ENCODE results near the gene ARHGEF28. TPM values are rescaled to one million over a fixed set of nuclear protein-coding genes. Genes with fewer than 3 reads are reported as not detected.

ARHGEF28 gene
- total RNA-seq, 1 experiment from 2014 or later = 0.57 TPM

- Histone ChIP-seq H3K27me3 (ENCODE audit: insufficient read depth, low read length) (no peaks in the 10 kb centered on the region), H2BK12ac (ENCODE audit: insufficient read length, low read depth, low read length) (no peak overlapping the region), H2AFZ (ENCODE audit: low read length) (no peak overlapping the region)
Measured at GRCh38 chr5:73989956-73990355, 364.0 kb downstream of the ARHGEF28 start.

More at GRCh38 chr5:73989956-73990355, 364.0 kb downstream of the ARHGEF28 start:
- no peaks in the 10 kb centered on the region for H3K79me2 ChIP-seq (ENCODE audit: insufficient read depth, low read length)
- H3K9me3 ChIP-seq (ENCODE audit: control insufficient read depth, low read depth, low read length) = no peaks in the 10 kb centered on the region
- WGBS (ENCODE audit: extremely low coverage, insufficient read length, low lambda C conversion rate) = no CpG with 5 or more reads among the region's 3 CpGs
- no peaks in the 10 kb centered on the region for H3K4me1 ChIP-seq (ENCODE audit: insufficient read depth, low read length)
- no peaks in the 10 kb centered on the region for H3K79me1 ChIP-seq (ENCODE audit: insufficient read depth, low read depth, low read length, poor library complexity, severe bottlenecking)
- no peak overlapping the region for H3K9ac ChIP-seq (ENCODE audit: extremely low read depth, insufficient read length, low read length)
- H3K23me2 ChIP-seq (ENCODE audit: insufficient read length, low read depth, low read length, poor library complexity, severe bottlenecking) = no peaks in the 10 kb centered on the region
- no peak overlapping the region for H3K4me2 ChIP-seq (ENCODE audit: insufficient read depth, insufficient read length, low read length)
- H2BK20ac ChIP-seq (ENCODE audit: low read depth, low read length, poor library complexity, severe bottlenecking) = no peak overlapping the region
- no peak overlapping the region for H3K18ac ChIP-seq (ENCODE audit: insufficient read length, low read depth, low read length)
- no peak overlapping the region for H2BK15ac ChIP-seq (ENCODE audit: low read depth, low read length)
- Mint-ChIP-seq H3K4me1 (peaks cover 15 to 17% of the 10 kb centered on the region in 2 experiments), H3K27me3 (ENCODE audit: low read depth) (no peaks in the 10 kb centered on the region; the same call in none of the 2 replicates), H3K4me3 (no peak overlapping the region), H3K27ac (no peak overlapping the region), H3K36me3 (ENCODE audit: insufficient read depth in 1 of 3, low read depth in 3 of 3) (peaks cover 0 to 3% (median 0%) of the 10 kb centered on the region in 3 experiments; a peak in 2 of 7 replicates), H3K9me3 (no peaks in the 10 kb centered on the region; a peak in 1 of 5 replicates)
- no peak for TF ChIP-seq CTCF (conservative IDR thresholded peaks at IDR 0.05)
- no peak overlapping the region for H2BK5ac ChIP-seq (ENCODE audit: insufficient read length, low read length)
- no peak overlapping the region for H4K8ac ChIP-seq (replicated peaks; ENCODE audit: insufficient read length, low read depth, low read length)
- DNase-seq = no peak
- no peak overlapping the region for H3T11ph ChIP-seq (ENCODE audit: low read length)
- no peak overlapping the region for H2BK120ac ChIP-seq (ENCODE audit: low read depth, low read length, poor library complexity, severe bottlenecking)
- no peak overlapping the region for H3K56ac ChIP-seq (ENCODE audit: insufficient read length, low read depth, low read length)
- no peak overlapping the region for H3K14ac ChIP-seq (ENCODE audit: insufficient read depth, low read length)
- H2AK5ac ChIP-seq (ENCODE audit: insufficient read length, low read length) = no peak overlapping the region
- no peak overlapping the region for H3K4ac ChIP-seq (ENCODE audit: low read depth, low read length)
- no peak overlapping the region for H3K23ac ChIP-seq (ENCODE audit: insufficient read length, low read depth, low read length)
- no peak overlapping the region for H3K27ac ChIP-seq (ENCODE audit: insufficient read length, low read depth, low read length)
- H4K5ac ChIP-seq (ENCODE audit: insufficient read length, low read depth, low read length) = no peak overlapping the region
- no peaks in the 10 kb centered on the region for H4K20me1 ChIP-seq (ENCODE audit: control insufficient read depth, insufficient read depth, insufficient read length)
- H4K91ac ChIP-seq (ENCODE audit: insufficient read length, low read depth, low read length) = no peak overlapping the region

Other genes starting within 250 kb of the ARHGEF28 start
- 0.20 and 0.31 TPM in 2 replicates for gene FOXD1, start 177.4 kb upstream of the ARHGEF28 start, total RNA-seq (2021)
- gene BTF3, start 127.8 kb upstream of the ARHGEF28 start, total RNA-seq (2021) = 861 and 876 TPM in 2 replicates
- gene ANKRA2, start 60.6 kb upstream of the ARHGEF28 start, total RNA-seq (2021) = 6.6 and 8.9 TPM in 2 replicates
- 43.5 TPM in 2 replicates for gene UTP15, start 60.5 kb upstream of the ARHGEF28 start, total RNA-seq (2021)